H9 (cell line): ENCODE data around the gene LRRC53. TPM values are rescaled to one million over a fixed set of nuclear protein-coding genes. Genes with fewer than 3 reads are reported as not detected.

Experiments
- DNase-seq: peaks from one replicate; pipeline ENCODE4 v3.0.0-alpha.2; 2017
- H2AFZ ChIP-seq: one replicate; pipeline ENCODE4 v1.6.1; 2013; ENCODE audit warnings: mild to moderate bottlenecking, low read length, control low read depth, moderate library complexity
- H2AK5ac ChIP-seq: 2 replicates; pipeline ENCODE4 v1.6.1; 2013; ENCODE audit warnings: low read length, control low read depth, mixed read lengths; ENCODE audit not compliant: insufficient read length
- H2BK120ac ChIP-seq: one replicate; pipeline ENCODE4 v1.6.1; 2013; ENCODE audit warnings: low read depth, mild to moderate bottlenecking, low read length, control low read depth, inconsistent platforms; ENCODE audit not compliant: poor library complexity, severe bottlenecking
- H2BK12ac ChIP-seq: 2 replicates; pipeline ENCODE4 v1.6.1; 2013; ENCODE audit warnings: low read length, control low read depth, mixed read lengths, low read depth; ENCODE audit not compliant: insufficient read length
- H2BK15ac ChIP-seq: 2 replicates; pipeline ENCODE4 v1.6.1; 2013; ENCODE audit warnings: low read depth, low read length, control low read depth
- H2BK20ac ChIP-seq: one replicate; pipeline ENCODE4 v1.6.1; 2013; ENCODE audit warnings: low read depth, mild to moderate bottlenecking, low read length, control low read depth, inconsistent platforms; ENCODE audit not compliant: poor library complexity, severe bottlenecking
- H2BK5ac ChIP-seq: 2 replicates; pipeline ENCODE4 v1.6.1; 2013; ENCODE audit warnings: low read length, control low read depth, mixed read lengths; ENCODE audit not compliant: insufficient read length
- H3K14ac ChIP-seq: 2 replicates; pipeline ENCODE4 v1.6.1; 2013; ENCODE audit warnings: low read length, control low read depth; ENCODE audit not compliant: insufficient read depth
- H3K18ac ChIP-seq: 2 replicates; pipeline ENCODE4 v1.6.1; 2013; ENCODE audit warnings: low read depth, mild to moderate bottlenecking, mixed read lengths, low read length, control low read depth; ENCODE audit not compliant: insufficient read length
- H3K23ac ChIP-seq: 2 replicates; pipeline ENCODE4 v1.6.1; 2013; ENCODE audit warnings: low read length, control low read depth, mixed read lengths, low read depth; ENCODE audit not compliant: insufficient read length
- H3K23me2 ChIP-seq: 2 replicates; pipeline ENCODE4 v1.6.1; 2013; ENCODE audit warnings: low read depth, mild to moderate bottlenecking, mixed read lengths, low read length, control low read depth; ENCODE audit not compliant: insufficient read length, poor library complexity, severe bottlenecking
- H3K27ac ChIP-seq: 2 replicates; pipeline ENCODE4 v1.5.1; 2013; ENCODE audit warnings: low read length, control low read depth, mixed read lengths, low read depth; ENCODE audit not compliant: insufficient read length
- H3K27me3 ChIP-seq: 2 replicates; pipeline ENCODE4 v1.6.1; 2013; ENCODE audit warnings: low read length, control low read depth, inconsistent platforms; ENCODE audit not compliant: insufficient read depth
- H3K4ac ChIP-seq: 2 replicates; pipeline ENCODE4 v1.6.1; 2013; ENCODE audit warnings: low read depth, mild to moderate bottlenecking, control low read depth, inconsistent platforms, low read length, moderate library complexity
- H3K4me1 ChIP-seq: 2 replicates; pipeline ENCODE4 v1.6.1; 2013; ENCODE audit warnings: low read length, control low read depth, inconsistent platforms; ENCODE audit not compliant: insufficient read depth
- H3K4me2 ChIP-seq: 2 replicates; pipeline ENCODE4 v1.6.1; 2013; ENCODE audit warnings: low read length, control low read depth, mixed read lengths; ENCODE audit not compliant: insufficient read length, insufficient read depth
- H3K56ac ChIP-seq: 2 replicates; pipeline ENCODE4 v1.6.1; 2013; ENCODE audit warnings: low read depth, mild to moderate bottlenecking, mixed read lengths, low read length, control low read depth; ENCODE audit not compliant: insufficient read length
- H3K79me1 ChIP-seq: 2 replicates; pipeline ENCODE4 v1.6.1; 2013; ENCODE audit warnings: low read depth, mild to moderate bottlenecking, moderate library complexity, low read length, control low read depth, inconsistent platforms; ENCODE audit not compliant: insufficient read depth, poor library complexity, severe bottlenecking
- H3K79me2 ChIP-seq: 2 replicates; pipeline ENCODE4 v1.6.1; 2013; ENCODE audit warnings: low read length, control low read depth, inconsistent platforms; ENCODE audit not compliant: insufficient read depth
- H3K9ac ChIP-seq: 2 replicates; pipeline ENCODE4 v1.6.1; 2013; ENCODE audit warnings: low read length, control low read depth, mixed read lengths; ENCODE audit not compliant: insufficient read length; ENCODE audit errors: extremely low read depth
- H3K9me3 ChIP-seq: one replicate; pipeline ENCODE4 v1.6.1; 2013; ENCODE audit warnings: low read depth, low read length, inconsistent platforms; ENCODE audit not compliant: control insufficient read depth
- H3T11ph ChIP-seq: one replicate; pipeline ENCODE4 v1.6.1; 2013; ENCODE audit warnings: mild to moderate bottlenecking, low read length, control low read depth, inconsistent platforms
- H4K20me1 ChIP-seq: one replicate; pipeline ENCODE4 v1.6.1; 2013; ENCODE audit not compliant: control insufficient read depth, insufficient read length, insufficient read depth
- H4K5ac ChIP-seq: 2 replicates; pipeline ENCODE4 v1.6.1; 2013; ENCODE audit warnings: low read depth, mild to moderate bottlenecking, mixed read lengths, low read length, control low read depth; ENCODE audit not compliant: insufficient read length
- H4K8ac ChIP-seq: replicated peaks from 2 replicates; pipeline ENCODE4 v1.6.1; 2013; ENCODE audit warnings: low read length, control low read depth, mixed read lengths, low read depth; ENCODE audit not compliant: insufficient read length
- H4K91ac ChIP-seq: 2 replicates; pipeline ENCODE4 v1.6.1; 2013; ENCODE audit warnings: low read depth, mild to moderate bottlenecking, moderate library complexity, mixed read lengths, low read length, control low read depth; ENCODE audit not compliant: insufficient read length
- H3K27ac Mint-ChIP-seq, 3 experiments: 2 replicates in 2 of 3; 3 replicates in 1 of 3; pipeline ENCODE4 v1.8.0; 2020 to 2021; ENCODE audit warnings: mixed read lengths in 3 of 3, mild to moderate bottlenecking in 1 of 3, moderate library complexity in 1 of 3
- H3K27me3 Mint-ChIP-seq: 2 replicates; pipeline ENCODE4 v1.8.0; 2021; ENCODE audit warnings: low read depth, mild to moderate bottlenecking, moderate library complexity, mixed read lengths
- H3K36me3 Mint-ChIP-seq, 3 experiments: 2 replicates in 2 of 3; 3 replicates in 1 of 3; pipeline ENCODE4 v1.8.0; 2020 to 2021; ENCODE audit warnings: low read depth in 3 of 3, mixed read lengths in 3 of 3; ENCODE audit not compliant: insufficient read depth in 1 of 3
- H3K4me1 Mint-ChIP-seq, 2 experiments: 2 replicates each; pipeline ENCODE4 v1.8.0; 2020; ENCODE audit warnings: mixed read lengths in 2 of 2
- H3K4me3 Mint-ChIP-seq, 2 experiments: 2 replicates in 1 of 2; 3 replicates in 1 of 2; pipeline ENCODE4 v1.8.0; 2020 to 2021; ENCODE audit warnings: mild to moderate bottlenecking in 2 of 2, mixed read lengths in 2 of 2, moderate library complexity in 1 of 2
- H3K9me3 Mint-ChIP-seq, 2 experiments: 2 replicates in 1 of 2; 3 replicates in 1 of 2; pipeline ENCODE4 v1.8.0; 2020; ENCODE audit warnings: mild to moderate bottlenecking in 2 of 2, mixed read lengths in 2 of 2, moderate library complexity in 1 of 2
- WGBS: extraction: QIAGEN DNeasy Blood & Tissue Kit; methylation state at CpG from one replicate; pipeline ENCODE4 v1.1.7; 2013; ENCODE audit warnings: missing lambda C conversion rate, low lambda C conversion rate, mixed read lengths; ENCODE audit not compliant: insufficient read length; ENCODE audit errors: extremely low coverage; 5-methylcytosine and 5-hydroxymethylcytosine counted together
- total RNA-seq: library from RNA; stranded (reverse); gene quantifications from 2 replicates; pipeline ENCODE4 v1.2.1, GENCODE V29; 2021
- TF ChIP-seq, protein P1 (sequence below): fragments of 200-600 bp; sonication (generic); conservative IDR thresholded peaks from 3 replicates; pipeline ENCODE4 v1.8.0; 2021; ENCODE audit warnings: antibody characterized with exemption, mild to moderate bottlenecking

LRRC53 gene
- total RNA-seq, 1 experiment from 2014 or later = not detected

DNA sequence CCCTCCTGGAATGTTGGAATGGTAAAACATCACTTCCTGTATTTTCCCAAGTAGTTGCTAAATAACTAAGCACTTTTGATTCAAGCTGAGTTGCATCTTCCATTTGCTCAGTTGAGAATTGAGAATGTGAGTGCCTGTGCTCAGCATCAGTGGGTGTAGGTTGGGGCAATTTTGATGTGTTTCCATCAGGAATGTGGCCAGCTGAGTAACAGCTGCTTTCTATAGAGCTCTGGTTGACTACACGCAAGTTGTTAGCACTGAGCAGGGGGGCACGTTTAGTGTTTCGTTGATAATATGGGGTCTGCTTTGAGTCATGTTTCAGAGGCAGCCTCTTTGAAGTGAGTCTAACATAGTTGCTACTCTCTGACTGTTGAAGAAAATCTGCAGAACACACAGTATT lies 41.5 kb downstream of the LRRC53 start:
- H3K27ac ChIP-seq = no peak overlapping the region
- no peaks in the 10 kb centered on the region for H3K27me3 Mint-ChIP-seq
- no peak overlapping the region for H4K8ac ChIP-seq
- peaks cover 8% of the 10 kb centered on the region; the same call in 1 of the 2 replicates for H3K4me1 ChIP-seq
- peaks cover 18 to 20% of the 10 kb centered on the region in 2 experiments for H3K4me1 Mint-ChIP-seq
- H3K18ac ChIP-seq = no peak overlapping the region
- DNase-seq = no peak
- H3K14ac ChIP-seq = no peak overlapping the region
- no peak overlapping the region for H3K9ac ChIP-seq
- TF ChIP-seq, protein P1, sequence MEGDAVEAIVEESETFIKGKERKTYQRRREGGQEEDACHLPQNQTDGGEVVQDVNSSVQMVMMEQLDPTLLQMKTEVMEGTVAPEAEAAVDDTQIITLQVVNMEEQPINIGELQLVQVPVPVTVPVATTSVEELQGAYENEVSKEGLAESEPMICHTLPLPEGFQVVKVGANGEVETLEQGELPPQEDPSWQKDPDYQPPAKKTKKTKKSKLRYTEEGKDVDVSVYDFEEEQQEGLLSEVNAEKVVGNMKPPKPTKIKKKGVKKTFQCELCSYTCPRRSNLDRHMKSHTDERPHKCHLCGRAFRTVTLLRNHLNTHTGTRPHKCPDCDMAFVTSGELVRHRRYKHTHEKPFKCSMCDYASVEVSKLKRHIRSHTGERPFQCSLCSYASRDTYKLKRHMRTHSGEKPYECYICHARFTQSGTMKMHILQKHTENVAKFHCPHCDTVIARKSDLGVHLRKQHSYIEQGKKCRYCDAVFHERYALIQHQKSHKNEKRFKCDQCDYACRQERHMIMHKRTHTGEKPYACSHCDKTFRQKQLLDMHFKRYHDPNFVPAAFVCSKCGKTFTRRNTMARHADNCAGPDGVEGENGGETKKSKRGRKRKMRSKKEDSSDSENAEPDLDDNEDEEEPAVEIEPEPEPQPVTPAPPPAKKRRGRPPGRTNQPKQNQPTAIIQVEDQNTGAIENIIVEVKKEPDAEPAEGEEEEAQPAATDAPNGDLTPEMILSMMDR = no peak
- H2BK5ac ChIP-seq = no peak overlapping the region
- H3K9me3 ChIP-seq = no peaks in the 10 kb centered on the region
- H3K56ac ChIP-seq = no peak overlapping the region
- H3K27ac Mint-ChIP-seq = no peak overlapping the region
- H3K79me2 ChIP-seq = no peaks in the 10 kb centered on the region
- no peak overlapping the region for H2BK20ac ChIP-seq
- no peak overlapping the region for H2AFZ ChIP-seq
- H3K23me2 ChIP-seq = no peaks in the 10 kb centered on the region
- H2AK5ac ChIP-seq = no peak overlapping the region
- WGBS = no CpG with 5 or more reads among the region's 3 CpGs
- H2BK15ac ChIP-seq = no peak overlapping the region
- no peak overlapping the region for H4K5ac ChIP-seq
- no peak overlapping the region for H2BK120ac ChIP-seq
- no peak overlapping the region for H4K91ac ChIP-seq
- no peak overlapping the region for H3T11ph ChIP-seq
- no peak overlapping the region for H3K4me2 ChIP-seq
- H3K23ac ChIP-seq = no peak overlapping the region
- no peak overlapping the region for H3K4ac ChIP-seq
- no peaks in the 10 kb centered on the region for H3K27me3 ChIP-seq
- H3K9me3 Mint-ChIP-seq = no peaks in the 10 kb centered on the region; a peak in 1 of 5 replicates
- no peaks in the 10 kb centered on the region for H4K20me1 ChIP-seq
- no peak overlapping the region for H2BK12ac ChIP-seq
- H3K36me3 Mint-ChIP-seq = peaks cover 0 to 3% (median 0%) of the 10 kb centered on the region in 3 experiments; a peak in 4 of 7 replicates
- H3K79me1 ChIP-seq = no peaks in the 10 kb centered on the region
- no peak overlapping the region for H3K4me3 Mint-ChIP-seq
